ENCODE data around the gene MAP2. TPM values are rescaled to one million over a fixed set of nuclear protein-coding genes. Genes with fewer than 3 reads are reported as not detected.

MAP2 gene
- total and polyA plus RNA-seq, 2 of the 8 experiments (the other 6 are each of a cell fraction or from before 2014, with no cell fraction given), result 5.9 to 9.4 TPM

GRCh38 chr2:209381091-209381490, 42.8 kb upstream of the MAP2 start:
- Histone ChIP-seq H3K56ac (replicated peaks; ENCODE audit: insufficient read length, low read depth, low read length) (no peak overlapping the region), H3K79me2 (ENCODE audit: control insufficient read depth in 1 of 2, insufficient read depth in 2 of 2, low read length in 2 of 2) (no peaks in the 10 kb centered on the region), H2BK120ac (replicated peaks; ENCODE audit: low read depth, low read length) (no peak overlapping the region), H3K79me1 (ENCODE audit: low read depth, low read length) (no peaks in the 10 kb centered on the region), H4K91ac (replicated peaks; ENCODE audit: insufficient read length, low read length) (no peak overlapping the region), H2AFZ (ENCODE audit: low read length) (no peak overlapping the region), H2BK15ac (ENCODE audit: low read length) (no peak overlapping the region), H4K5ac (ENCODE audit: insufficient read length, low read depth, low read length) (no peak overlapping the region), H3K36me3 (ENCODE audit: control insufficient read depth in 2 of 4, insufficient read depth in 4 of 4, low read length in 3 of 4) (no peaks in the 10 kb centered on the region), H3K23ac (ENCODE audit: insufficient read length) (no peak overlapping the region), H4K8ac (ENCODE audit: extremely low read depth, insufficient read depth, low read length) (no peak overlapping the region), H3K4me1 (replicated peaks in 1 of 4; ENCODE audit: control insufficient read depth in 3 of 4, insufficient read depth in 4 of 4, low read length in 3 of 4) (no peaks in the 10 kb centered on the region), H2BK5ac (ENCODE audit: low read depth, low read length) (no peak overlapping the region), H4K20me1 (replicated peaks in 1 of 2; ENCODE audit: control insufficient read depth in 1 of 2, insufficient read depth in 2 of 2, low read length in 2 of 2) (no peaks in the 10 kb centered on the region), H3K27ac (ENCODE audit: low read depth, low read length) (no peak overlapping the region), H3K23me2 (ENCODE audit: low read depth, low read length) (no peaks in the 10 kb centered on the region), H3K27me3 (replicated peaks in 1 of 4; ENCODE audit: control insufficient read depth in 3 of 4, extremely low read depth in 1 of 4, insufficient read depth in 3 of 4, low read length in 3 of 4) (no peaks in the 10 kb centered on the region), H3K4me3 (ENCODE audit: extremely low read depth in 1 of 4, insufficient read depth in 2 of 4, low read depth in 3 of 4, low read length in 4 of 4) (no peak overlapping the region), H3K9ac (replicated peaks in 1 of 4; ENCODE audit: extremely low read depth in 1 of 4, low read depth in 3 of 4, low read length in 3 of 4) (no peak overlapping the region), H3K18ac (ENCODE audit: extremely low read depth, low read length) (no peak overlapping the region), H3K14ac (ENCODE audit: insufficient read length) (no peak overlapping the region), H2BK20ac (ENCODE audit: low read length) (no peak overlapping the region), H3K4ac (replicated peaks; ENCODE audit: insufficient read length, low read depth, low read length) (no peak overlapping the region), H3K9me3 (ENCODE audit: insufficient read depth in 2 of 2, low read depth in 1 of 2, low read length in 1 of 2) (no peaks in the 10 kb centered on the region; a peak in 1 of 4 replicates), H2AK5ac (ENCODE audit: low read depth, low read length) (no peak overlapping the region), H2BK12ac (ENCODE audit: low read depth, low read length) (no peak overlapping the region), H3K4me2 (ENCODE audit: insufficient read depth in 1 of 2, low read depth in 2 of 2, low read length in 2 of 2) (no peak overlapping the region)
- ChIA-PET CTCF (ENCODE audit: partially characterized antibody) (no interaction called here), POLR2A (ENCODE audit: partially characterized antibody) (no interaction called here)
- DNase-seq (ENCODE audit: low read depth in 1 of 2, low spot score in 2 of 2) (no peak), FAIRE-seq (no peak)
- TF ChIP-seq MAX (IDR thresholded peaks at IDR 0.05) (no peak), EZH2 (IDR thresholded peaks at IDR 0.05; ENCODE audit: low read depth, low read length, severe bottlenecking) (no peak), ASH2L (IDR thresholded peaks at IDR 0.05; ENCODE audit: low read length) (no peak), SRF (IDR thresholded peaks at IDR 0.05; ENCODE audit: low read depth, low read length) (no peak), GTF2F1 (IDR thresholded peaks at IDR 0.05; ENCODE audit: borderline replicate concordance, low read depth, low read length) (no peak), GABPA (IDR thresholded peaks at IDR 0.05; ENCODE audit: borderline replicate concordance, insufficient read depth, low read length) (no peak)
- WGBS, 2 experiments (ENCODE audit: extremely low coverage in 1 of 2, insufficient coverage in 1 of 2, insufficient read length in 1 of 2, insufficient replicate concordance in 2 of 2, low coverage in 1 of 2, low lambda C conversion rate in 2 of 2, missing lambda C conversion rate in 1 of 2), result 80% methylated on average over 3 of the region's 3 CpGs; no CpG with 5 or more reads in 1 of the 2 experiments

Measured in H1 (cell line).